Liver (tissue), 3 donors: ENCODE measurements around the gene HEYL.

Experiments
- CTCF ChIP-seq: fragments of 150-350 bp; IDR thresholded peaks from 2 replicates; pipeline ENCODE4 v1.5.1; 2017; ENCODE audit warnings: improper control_type of control experiment, low read depth, low read length; ENCODE audit not compliant: missing input control
- GABPA ChIP-seq, 2 donors: IDR thresholded peaks in 1 of 2; conservative IDR thresholded peaks in 1 of 2; 2 replicates each; pipeline ENCODE4 v1.6.1; 2016; ENCODE audit warnings: antibody characterized with exemption in 2 of 2, mild to moderate bottlenecking in 1 of 2, moderate library complexity in 1 of 2
- HNF4A ChIP-seq, 2 donors: conservative IDR thresholded peaks; 2 replicates each; pipeline ENCODE4 v1.6.1; 2016; ENCODE audit warnings: antibody characterized with exemption in 2 of 2, mild to moderate bottlenecking in 2 of 2
- HNF4G ChIP-seq: IDR thresholded peaks from 2 replicates; pipeline ENCODE4 v1.6.1; 2016; ENCODE audit warnings: antibody characterized with exemption
- JUND ChIP-seq, 2 donors: IDR thresholded peaks; 2 replicates each; pipeline ENCODE4 v1.6.1; 2016; ENCODE audit warnings: antibody characterized with exemption in 2 of 2
- REST ChIP-seq: IDR thresholded peaks from 2 replicates; pipeline ENCODE4 v1.6.1; 2016; ENCODE audit warnings: antibody characterized with exemption, mild to moderate bottlenecking
- RXRA ChIP-seq, 2 donors: IDR thresholded peaks; 2 replicates each; pipeline ENCODE4 v1.6.1; 2017 to 2018; ENCODE audit warnings: antibody characterized with exemption in 2 of 2, mild to moderate bottlenecking in 1 of 2
- SP1 ChIP-seq: IDR thresholded peaks from 2 replicates; pipeline ENCODE4 v1.6.1; 2018; ENCODE audit warnings: antibody characterized with exemption, mild to moderate bottlenecking
- TAF1 ChIP-seq: conservative IDR thresholded peaks from 2 replicates; pipeline ENCODE4 v1.6.1; 2016; ENCODE audit warnings: antibody characterized with exemption, mild to moderate bottlenecking
- TF ChIP-seq, protein P1 (sequence below): IDR thresholded peaks from 2 replicates; pipeline ENCODE4 v1.6.1; 2016; ENCODE audit warnings: antibody characterized with exemption
- TF ChIP-seq, protein P2 (sequence below): IDR thresholded peaks from 2 replicates; pipeline ENCODE4 v1.6.1; 2016; ENCODE audit warnings: antibody characterized with exemption
- donor health status: healthy.
- donor health status: healthy.

- no peak for TF ChIP-seq CTCF
- TF ChIP-seq, protein P1, sequence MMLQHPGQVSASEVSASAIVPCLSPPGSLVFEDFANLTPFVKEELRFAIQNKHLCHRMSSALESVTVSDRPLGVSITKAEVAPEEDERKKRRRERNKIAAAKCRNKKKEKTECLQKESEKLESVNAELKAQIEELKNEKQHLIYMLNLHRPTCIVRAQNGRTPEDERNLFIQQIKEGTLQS: no peak
- no peak for TF ChIP-seq TAF1
- TF ChIP-seq REST: no peak
- TF ChIP-seq RXRA (IDR thresholded peaks at IDR 0.05): no peak
- no peak for TF ChIP-seq SP1
- no peak for TF ChIP-seq GABPA (IDR thresholded peaks at IDR 0.05 in 1 of 2, conservative IDR thresholded peaks at IDR 0.05 in 1 of 2)
- no peak for TF ChIP-seq JUND (IDR thresholded peaks at IDR 0.05)
- TF ChIP-seq HNF4A (conservative IDR thresholded peaks at IDR 0.05): no peak
- TF ChIP-seq, protein P2, sequence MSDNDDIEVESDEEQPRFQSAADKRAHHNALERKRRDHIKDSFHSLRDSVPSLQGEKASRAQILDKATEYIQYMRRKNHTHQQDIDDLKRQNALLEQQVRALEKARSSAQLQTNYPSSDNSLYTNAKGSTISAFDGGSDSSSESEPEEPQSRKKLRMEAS: no peak
- TF ChIP-seq HNF4G: no peak
Observed at GRCh38 chr1:39640861-39641260, 1.4 kb upstream of the HEYL start.
